OCI-LY3 (cell line): ENCODE results near the gene AMFR.

Experiments used
- CTCF ChIP-seq: fragments of 200-600, 300-600 bp; sonication (generic); IDR thresholded peaks from 2 replicates; pipeline ENCODE4 v1.5.1; 2014; ENCODE audit warnings: antibody characterized with exemption, low read length, low read depth
- EZH2phosphoT487 ChIP-seq: fragments of 200-600 bp; shearing (Covaris generic); IDR thresholded peaks from 2 replicates; pipeline ENCODE4 v1.6.1; 2018; ENCODE audit warnings: antibody characterized with exemption, mixed run types, low read depth

- TF ChIP-seq CTCF (peak; percentile 23), EZH2phosphoT487 (no peak)
These were observed 23.9 kb downstream of the AMFR start for GRCh38 chr16:56401482-56401881.
